ENCODE results near the gene BORCS5.

The BORCS5 gene

DNA sequence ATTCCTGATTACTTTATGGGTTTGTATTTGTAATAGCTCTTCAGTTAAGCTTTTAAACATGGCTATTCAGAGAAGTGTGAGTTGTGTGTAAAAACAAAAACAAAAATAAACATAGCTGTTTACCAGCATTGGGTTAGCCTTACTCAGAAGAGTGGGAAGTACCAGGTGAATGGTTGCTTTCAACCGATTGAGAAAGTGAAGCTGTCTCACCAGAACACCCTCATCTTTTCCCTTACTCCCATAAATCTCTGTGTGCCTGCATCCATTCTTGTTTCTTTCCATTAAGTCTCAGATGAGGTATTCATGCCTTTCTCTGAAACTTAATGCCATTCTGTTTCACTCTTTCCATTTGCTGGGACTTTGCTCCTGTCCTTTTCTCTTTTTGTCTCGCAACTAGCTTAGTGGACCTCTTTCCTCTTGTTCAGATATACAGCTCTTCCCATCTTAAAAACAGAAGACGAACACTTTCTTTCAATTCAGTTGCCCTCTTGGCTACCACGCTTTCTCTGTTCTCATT, 10.7 kb downstream of the BORCS5 start:
- H3K27ac ChIP-seq (replicated peaks) = no peak overlapping the region
- H3K27me3 ChIP-seq (ENCODE audit: insufficient read depth, poor library complexity, severe bottlenecking) = no peaks in the 10 kb centered on the region
- no peak overlapping the region for H3K4me3 ChIP-seq (replicated peaks; ENCODE audit: insufficient read depth, low read length)
- DNase-seq (ENCODE audit: low read depth in 1 of 2, low spot score in 1 of 2) = no peak
- TF ChIP-seq CTCF (IDR thresholded peaks at IDR 0.05; ENCODE audit: insufficient read depth, low read length) (no peak), SPI1 (IDR thresholded peaks at IDR 0.05; ENCODE audit: borderline replicate concordance, low read depth) (no peak), GABPA (IDR thresholded peaks at IDR 0.05; ENCODE audit: low read depth) (no peak), POLR2AphosphoS5 (IDR thresholded peaks at IDR 0.05; ENCODE audit: low read depth) (no peak)
- TF ChIP-seq, protein P1, sequence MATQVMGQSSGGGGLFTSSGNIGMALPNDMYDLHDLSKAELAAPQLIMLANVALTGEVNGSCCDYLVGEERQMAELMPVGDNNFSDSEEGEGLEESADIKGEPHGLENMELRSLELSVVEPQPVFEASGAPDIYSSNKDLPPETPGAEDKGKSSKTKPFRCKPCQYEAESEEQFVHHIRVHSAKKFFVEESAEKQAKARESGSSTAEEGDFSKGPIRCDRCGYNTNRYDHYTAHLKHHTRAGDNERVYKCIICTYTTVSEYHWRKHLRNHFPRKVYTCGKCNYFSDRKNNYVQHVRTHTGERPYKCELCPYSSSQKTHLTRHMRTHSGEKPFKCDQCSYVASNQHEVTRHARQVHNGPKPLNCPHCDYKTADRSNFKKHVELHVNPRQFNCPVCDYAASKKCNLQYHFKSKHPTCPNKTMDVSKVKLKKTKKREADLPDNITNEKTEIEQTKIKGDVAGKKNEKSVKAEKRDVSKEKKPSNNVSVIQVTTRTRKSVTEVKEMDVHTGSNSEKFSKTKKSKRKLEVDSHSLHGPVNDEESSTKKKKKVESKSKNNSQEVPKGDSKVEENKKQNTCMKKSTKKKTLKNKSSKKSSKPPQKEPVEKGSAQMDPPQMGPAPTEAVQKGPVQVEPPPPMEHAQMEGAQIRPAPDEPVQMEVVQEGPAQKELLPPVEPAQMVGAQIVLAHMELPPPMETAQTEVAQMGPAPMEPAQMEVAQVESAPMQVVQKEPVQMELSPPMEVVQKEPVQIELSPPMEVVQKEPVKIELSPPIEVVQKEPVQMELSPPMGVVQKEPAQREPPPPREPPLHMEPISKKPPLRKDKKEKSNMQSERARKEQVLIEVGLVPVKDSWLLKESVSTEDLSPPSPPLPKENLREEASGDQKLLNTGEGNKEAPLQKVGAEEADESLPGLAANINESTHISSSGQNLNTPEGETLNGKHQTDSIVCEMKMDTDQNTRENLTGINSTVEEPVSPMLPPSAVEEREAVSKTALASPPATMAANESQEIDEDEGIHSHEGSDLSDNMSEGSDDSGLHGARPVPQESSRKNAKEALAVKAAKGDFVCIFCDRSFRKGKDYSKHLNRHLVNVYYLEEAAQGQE (IDR thresholded peaks at IDR 0.05; ENCODE audit: insufficient replicate concordance, low read depth) = no peak

DNA sequence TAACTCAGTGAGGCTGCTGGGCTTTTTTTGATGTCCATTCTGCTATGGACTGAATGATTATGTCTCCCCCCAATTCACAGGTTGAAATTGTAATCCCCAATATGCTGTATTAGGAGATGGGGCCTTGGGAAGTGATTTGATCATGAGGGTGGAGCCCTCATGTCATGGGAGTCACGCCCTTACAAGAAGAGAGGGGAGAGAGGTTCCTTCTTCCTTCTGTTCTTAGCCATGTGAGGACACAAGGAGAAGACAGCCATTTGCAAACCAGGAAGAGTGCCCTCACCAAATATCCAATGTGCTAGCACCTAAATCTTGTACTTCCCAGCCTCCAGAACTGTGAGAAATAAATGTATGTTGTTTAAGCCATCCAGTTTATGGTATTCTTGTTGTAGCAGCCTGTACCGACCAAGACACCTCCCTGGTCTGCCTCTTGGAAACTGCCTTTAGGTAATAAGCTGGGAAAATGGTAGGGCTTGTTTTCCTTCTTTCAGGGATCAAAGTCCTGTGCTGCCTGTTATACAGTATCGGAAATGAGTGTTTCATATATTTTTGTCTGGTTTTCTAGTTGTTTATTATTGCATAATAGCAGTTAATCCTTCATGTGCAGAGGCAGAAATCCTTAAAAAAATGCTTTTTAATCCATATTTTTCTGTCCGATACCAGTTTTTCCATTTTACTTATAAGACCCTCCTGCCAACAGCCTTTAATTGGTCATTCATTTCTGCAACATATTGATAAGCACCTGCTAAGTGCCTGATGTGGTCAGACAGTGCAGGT, 16.3 kb downstream of the BORCS5 start:
- TF ChIP-seq GABPA (IDR thresholded peaks at IDR 0.05; ENCODE audit: low read depth) (no peak), POLR2AphosphoS5 (IDR thresholded peaks at IDR 0.05; ENCODE audit: low read depth) (no peak)
- Histone ChIP-seq H3K27ac (replicated peaks) (no peak overlapping the region), H3K27me3 (ENCODE audit: insufficient read depth, poor library complexity, severe bottlenecking) (no peaks in the 10 kb centered on the region), H3K4me3 (replicated peaks; ENCODE audit: insufficient read depth, low read length) (no peak overlapping the region)
- no peak for DNase-seq (ENCODE audit: low read depth in 1 of 2, low spot score in 1 of 2)

DNA sequence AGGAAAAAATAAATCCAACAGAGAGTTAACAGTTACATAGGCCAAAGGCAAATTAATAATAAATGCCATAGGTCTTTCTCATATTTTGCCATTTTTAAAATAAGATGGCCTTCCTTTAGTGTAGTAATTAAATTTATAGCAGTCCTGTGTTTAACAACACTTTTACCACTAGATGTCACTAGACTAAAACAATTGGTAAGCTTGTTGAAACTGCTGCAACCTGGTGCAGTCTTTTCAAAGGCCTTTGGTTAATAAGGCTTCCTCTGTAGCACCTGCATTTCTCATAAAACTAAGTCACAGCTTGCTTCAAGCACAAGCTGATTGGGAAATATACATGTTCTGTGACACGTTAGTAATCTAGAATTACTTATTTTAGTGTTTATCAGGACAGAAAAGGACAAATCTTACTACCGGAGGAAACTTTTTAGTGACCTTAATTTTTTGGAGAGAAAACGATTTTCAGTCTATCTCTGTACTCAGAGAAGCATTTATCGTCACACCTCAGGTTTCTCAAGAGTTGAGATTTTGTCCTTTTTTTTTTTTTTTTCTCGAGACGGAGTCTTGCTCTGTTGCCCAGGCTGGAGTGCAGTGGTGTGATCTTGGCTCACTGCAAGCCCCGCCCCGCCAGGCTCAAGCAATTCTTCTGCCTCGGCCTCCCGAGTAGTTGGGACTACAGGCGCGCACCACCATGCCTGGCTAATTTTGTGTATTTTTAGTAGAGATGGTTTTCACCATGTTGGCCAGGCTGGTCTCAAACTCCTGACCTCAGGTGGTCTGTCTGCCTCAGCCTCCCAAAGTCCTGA, 20.0 kb downstream of the BORCS5 start:
- TF ChIP-seq, protein P1 (IDR thresholded peaks at IDR 0.05; ENCODE audit: insufficient replicate concordance, low read depth) = no peak
- no peak for TF ChIP-seq CTCF (IDR thresholded peaks at IDR 0.05; ENCODE audit: insufficient read depth, low read length)
- no peak for TF ChIP-seq POLR2AphosphoS5 (IDR thresholded peaks at IDR 0.05; ENCODE audit: low read depth)
- TF ChIP-seq SPI1 (IDR thresholded peaks at IDR 0.05; ENCODE audit: borderline replicate concordance, low read depth) = no peak
- no peak for TF ChIP-seq GABPA (IDR thresholded peaks at IDR 0.05; ENCODE audit: low read depth)
- DNase-seq (ENCODE audit: low read depth in 1 of 2, low spot score in 1 of 2) = peak; percentile 40 to 52
- no peak overlapping the region for H3K4me3 ChIP-seq (replicated peaks; ENCODE audit: insufficient read depth, low read length)
- H3K27ac ChIP-seq (replicated peaks) = no peak overlapping the region
- no peaks in the 10 kb centered on the region for H3K27me3 ChIP-seq (ENCODE audit: insufficient read depth, poor library complexity, severe bottlenecking)

- Histone ChIP-seq H3K4me3 (replicated peaks; ENCODE audit: insufficient read depth, low read length) (no peak overlapping the region), H3K27me3 (ENCODE audit: insufficient read depth, poor library complexity, severe bottlenecking) (no peaks in the 10 kb centered on the region), H3K27ac (replicated peaks) (no peak overlapping the region)
- no peak for TF ChIP-seq CTCF (IDR thresholded peaks at IDR 0.05; ENCODE audit: insufficient read depth, low read length)
- no peak for TF ChIP-seq POLR2AphosphoS5 (IDR thresholded peaks at IDR 0.05; ENCODE audit: low read depth)
- TF ChIP-seq SPI1 (IDR thresholded peaks at IDR 0.05; ENCODE audit: borderline replicate concordance, low read depth) = no peak
- TF ChIP-seq, protein P1 (IDR thresholded peaks at IDR 0.05; ENCODE audit: insufficient replicate concordance, low read depth) = no peak
- no peak for TF ChIP-seq GABPA (IDR thresholded peaks at IDR 0.05; ENCODE audit: low read depth)
- no peak for DNase-seq (ENCODE audit: low read depth in 1 of 2, low spot score in 1 of 2)
Measured at GRCh38 chr12:12378616-12379015, 21.7 kb downstream of the BORCS5 start.

Measured in HL-60 (cell line).